HepG2 (cell line): ENCODE data around the gene CCDC116. TPM values are rescaled to one million over a fixed set of nuclear protein-coding genes. Genes with fewer than 3 reads are reported as not detected.
A peak's percentile ranks its signal among the peaks of the same experiment; 100 is the strongest.

ENCODE experiments used
- FOXJ3 ChIP-seq: sonication (generic); formaldehyde crosslinking; IDR thresholded peaks from 2 replicates; pipeline ENCODE4 v1.4.0; 2020; ENCODE audit warnings: missing genetic modification reagents, mild to moderate bottlenecking, borderline replicate concordance
- HCFC1 ChIP-seq: fragments of 150-350 bp; IDR thresholded peaks from 2 replicates; pipeline ENCODE4 v1.6.1; 2014; ENCODE audit warnings: low read depth, low read length
- HOXA9 ChIP-seq: sonication (generic); formaldehyde crosslinking; IDR thresholded peaks from 2 replicates; pipeline ENCODE4 v1.8.1; 2022; ENCODE audit warnings: missing genetic modification reagents, mild to moderate bottlenecking, moderate library complexity, borderline replicate concordance
- JUNB ChIP-seq: sonication (generic); formaldehyde crosslinking; IDR thresholded peaks from 2 replicates; pipeline ENCODE4 v1.8.0; 2022; ENCODE audit warnings: missing genetic modification reagents, mild to moderate bottlenecking, borderline replicate concordance
- KLF13 ChIP-seq: sonication (generic); formaldehyde crosslinking; IDR thresholded peaks from 2 replicates; pipeline ENCODE4 v1.4.0; 2020; ENCODE audit warnings: mild to moderate bottlenecking, missing genetic modification reagents
- MZF1 ChIP-seq: sonication (generic); formaldehyde crosslinking; IDR thresholded peaks from 2 replicates; pipeline ENCODE4 v1.8.1; 2023; ENCODE audit warnings: mild to moderate bottlenecking, missing genetic modification reagents, borderline replicate concordance
- PAXIP1 ChIP-seq: sonication (generic); formaldehyde crosslinking; conservative IDR thresholded peaks from 2 replicates; pipeline ENCODE4 v1.4.0; 2020; ENCODE audit warnings: mild to moderate bottlenecking, missing genetic modification reagents, moderate library complexity
- PRDM4 ChIP-seq: sonication (generic); formaldehyde crosslinking; IDR thresholded peaks from 2 replicates; pipeline ENCODE4 v1.9.0; 2021; ENCODE audit warnings: missing genetic modification reagents, borderline replicate concordance
- RORA ChIP-seq: sonication (generic); formaldehyde crosslinking; IDR thresholded peaks from 2 replicates; pipeline ENCODE4 v1.5.0; 2020; ENCODE audit warnings: mild to moderate bottlenecking, missing genetic modification reagents, moderate library complexity
- SMYD3 ChIP-seq: sonication (generic); formaldehyde crosslinking; IDR thresholded peaks from 2 replicates; pipeline ENCODE4 v1.8.1; 2023; ENCODE audit warnings: mild to moderate bottlenecking, missing genetic modification reagents
- THAP8 ChIP-seq: sonication (generic); formaldehyde crosslinking; IDR thresholded peaks from 2 replicates; pipeline ENCODE4 v1.5.1; 2020; ENCODE audit warnings: missing genetic modification reagents, mild to moderate bottlenecking, borderline replicate concordance
- ZBTB37 ChIP-seq: sonication (generic); formaldehyde crosslinking; IDR thresholded peaks from 2 replicates; pipeline ENCODE4 v1.4.0; 2020; ENCODE audit warnings: mild to moderate bottlenecking, missing genetic modification reagents
- ZNF124 ChIP-seq: sonication (generic); formaldehyde crosslinking; IDR thresholded peaks from 2 replicates; pipeline ENCODE4 v1.4.0; 2020; ENCODE audit warnings: missing genetic modification reagents
- ZNF468 ChIP-seq: sonication (generic); formaldehyde crosslinking; IDR thresholded peaks from 2 replicates; pipeline ENCODE4 v1.8.0; 2022; ENCODE audit warnings: mild to moderate bottlenecking, moderate library complexity, missing genetic modification reagents
- ZNF7 ChIP-seq: IDR thresholded peaks from 2 replicates; pipeline ENCODE4 v1.6.1; 2016; ENCODE audit warnings: missing biosample characterization, missing genetic modification reagents
- ZNF710 ChIP-seq: sonication (generic); formaldehyde crosslinking; IDR thresholded peaks from 2 replicates; pipeline ENCODE4 v1.5.0; 2020; ENCODE audit warnings: mild to moderate bottlenecking, missing genetic modification reagents, borderline replicate concordance
- ZNF761 ChIP-seq: sonication (generic); formaldehyde crosslinking; conservative IDR thresholded peaks from 2 replicates; pipeline ENCODE4 v1.4.0; 2020; ENCODE audit warnings: mild to moderate bottlenecking, missing genetic modification reagents
- polyA plus RNA-seq, 8 experiments: library from polyadenylated mRNA; depleted of rRNA in 3 of 8; stranded (reverse) in 7 of 8; unstranded in 1 of 8; fragments of >200 nt; fragmentation: Illumina TruSeq in 4 of 8; extraction: Trizol in 4 of 8; gene quantifications; 2 replicates each; pipeline versions ENCODE4 v1.2.1 to v1.2.3, GENCODE V29; 2011 to 2016; ENCODE audit warnings: low read depth in 4 of 8, missing spikeins in 1 of 8, mixed read lengths in 1 of 8; ENCODE audit not compliant: insufficient read depth in 1 of 8
- total RNA-seq, 5 experiments: library from RNA; depleted of rRNA; stranded (reverse); fragments of >200 nt; fragmentation: Illumina TruSeq; extraction: Trizol; gene quantifications; 2 replicates each; pipeline ENCODE4 v1.2.3, GENCODE V29; 2016; ENCODE audit warnings: low read depth in 1 of 5
- TF ChIP-seq, protein P1 (sequence below): sonication (generic); formaldehyde crosslinking; IDR thresholded peaks from 2 replicates; pipeline ENCODE4 v1.5.1; 2020; ENCODE audit warnings: mild to moderate bottlenecking, missing genetic modification reagents, borderline replicate concordance

Gene CCDC116
- total and polyA plus RNA-seq, 2 of the 13 experiments (the other 11 are each of a cell fraction or from before 2014, with no cell fraction given) = 0.15 to 0.33 TPM

DNA sequence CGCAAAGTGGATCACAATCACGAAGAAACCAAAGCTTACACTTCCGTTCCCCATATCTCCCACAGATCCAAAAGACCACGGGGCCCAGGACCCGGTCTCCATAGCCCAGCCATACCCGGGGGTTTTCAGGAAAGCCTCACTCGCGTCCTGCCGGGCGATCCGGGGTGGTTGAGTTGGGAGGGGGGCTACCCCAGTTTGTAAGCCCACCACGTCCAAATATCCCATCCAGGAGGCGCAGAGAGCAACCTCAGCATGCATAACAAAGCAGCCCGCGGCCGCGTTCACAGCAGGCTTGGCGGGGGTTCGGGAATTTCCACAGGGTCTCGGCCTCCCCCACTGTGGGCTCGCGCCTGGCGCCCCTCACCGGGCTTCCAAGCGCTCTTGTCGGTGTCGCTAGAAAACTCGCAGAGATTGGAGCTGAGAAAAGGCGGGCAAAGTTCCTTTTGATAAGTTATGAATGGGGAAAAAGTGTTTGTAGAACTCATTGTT lies 19.0 kb downstream of the CCDC116 start (continued):
- TF ChIP-seq PAXIP1 (CRISPR knock-in tag) = no peak
- TF ChIP-seq, protein P1, sequence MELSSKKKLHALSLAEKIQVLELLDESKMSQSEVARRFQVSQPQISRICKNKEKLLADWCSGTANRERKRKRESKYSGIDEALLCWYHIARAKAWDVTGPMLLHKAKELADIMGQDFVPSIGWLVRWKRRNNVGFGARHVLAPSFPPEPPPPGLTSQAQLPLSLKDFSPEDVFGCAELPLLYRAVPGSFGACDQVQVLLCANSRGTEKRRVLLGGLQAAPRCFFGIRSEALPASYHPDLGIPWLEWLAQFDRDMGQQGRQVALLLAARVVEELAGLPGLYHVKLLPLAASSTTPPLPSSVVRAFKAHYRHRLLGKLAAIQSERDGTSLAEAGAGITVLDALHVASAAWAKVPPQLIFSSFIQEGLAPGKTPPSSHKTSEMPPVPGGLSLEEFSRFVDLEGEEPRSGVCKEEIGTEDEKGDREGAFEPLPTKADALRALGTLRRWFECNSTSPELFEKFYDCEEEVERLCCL (CRISPR knock-in tag) = no peak
- TF ChIP-seq ZNF7 = no peak
- TF ChIP-seq ZBTB37 (CRISPR knock-in tag) = no peak
- TF ChIP-seq FOXJ3 (CRISPR knock-in tag) = no peak
- no peak for TF ChIP-seq ZNF468
- TF ChIP-seq RORA = no peak
- TF ChIP-seq THAP8 (CRISPR knock-in tag) = no peak
- TF ChIP-seq ZNF710 (CRISPR knock-in tag) = no peak
- TF ChIP-seq MZF1 (CRISPR knock-in tag) = no peak
- TF ChIP-seq ZNF761 (CRISPR knock-in tag) = no peak
- no peak for TF ChIP-seq PRDM4
- no peak for TF ChIP-seq ZNF124 (CRISPR knock-in tag)
- TF ChIP-seq HOXA9 (CRISPR knock-in tag) = no peak
- TF ChIP-seq JUNB (CRISPR knock-in tag) = no peak
- TF ChIP-seq HCFC1 = no peak
- no peak for TF ChIP-seq KLF13 (CRISPR knock-in tag)
- TF ChIP-seq SMYD3 (CRISPR knock-in tag) = 0 out of 2 replicates have a peak, but pooled peaks have one; percentile 13
